Astrocyte of the cerebellum (primary cell): ENCODE measurements around the gene C1orf21.

Source experiments
- DNase-seq: peaks from one replicate; pipeline ENCODE4 v3.0.0-alpha.2; 2011; ENCODE audit warnings: low read depth
- H3K4me3 ChIP-seq: 2 replicates; pipeline ENCODE4 v1.5.1; 2011; ENCODE audit warnings: mild to moderate bottlenecking, low read depth, low read length, moderate library complexity
- in situ Hi-C: cut with HindIII; loops from 2 replicates; pipeline ENCODE4 v1.10.0; 2017; ENCODE audit warnings: low sequenced_read_pairs
- TF ChIP-seq, protein P1 (sequence below): IDR thresholded peaks from 2 replicates; pipeline ENCODE4 v1.5.1; 2012; ENCODE audit warnings: low read length, low read depth, moderate library complexity, mild to moderate bottlenecking; ENCODE audit errors: missing control alignments

Gene C1orf21

GRCh38 chr1:184656221-184656620 is 269.4 kb downstream of the C1orf21 start:
- peak; percentile 9 for DNase-seq
- TF ChIP-seq, protein P1, sequence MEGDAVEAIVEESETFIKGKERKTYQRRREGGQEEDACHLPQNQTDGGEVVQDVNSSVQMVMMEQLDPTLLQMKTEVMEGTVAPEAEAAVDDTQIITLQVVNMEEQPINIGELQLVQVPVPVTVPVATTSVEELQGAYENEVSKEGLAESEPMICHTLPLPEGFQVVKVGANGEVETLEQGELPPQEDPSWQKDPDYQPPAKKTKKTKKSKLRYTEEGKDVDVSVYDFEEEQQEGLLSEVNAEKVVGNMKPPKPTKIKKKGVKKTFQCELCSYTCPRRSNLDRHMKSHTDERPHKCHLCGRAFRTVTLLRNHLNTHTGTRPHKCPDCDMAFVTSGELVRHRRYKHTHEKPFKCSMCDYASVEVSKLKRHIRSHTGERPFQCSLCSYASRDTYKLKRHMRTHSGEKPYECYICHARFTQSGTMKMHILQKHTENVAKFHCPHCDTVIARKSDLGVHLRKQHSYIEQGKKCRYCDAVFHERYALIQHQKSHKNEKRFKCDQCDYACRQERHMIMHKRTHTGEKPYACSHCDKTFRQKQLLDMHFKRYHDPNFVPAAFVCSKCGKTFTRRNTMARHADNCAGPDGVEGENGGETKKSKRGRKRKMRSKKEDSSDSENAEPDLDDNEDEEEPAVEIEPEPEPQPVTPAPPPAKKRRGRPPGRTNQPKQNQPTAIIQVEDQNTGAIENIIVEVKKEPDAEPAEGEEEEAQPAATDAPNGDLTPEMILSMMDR, result no peak
- H3K4me3 ChIP-seq, result no peak overlapping the region
- in situ Hi-C loops, result no loop called here

DNA sequence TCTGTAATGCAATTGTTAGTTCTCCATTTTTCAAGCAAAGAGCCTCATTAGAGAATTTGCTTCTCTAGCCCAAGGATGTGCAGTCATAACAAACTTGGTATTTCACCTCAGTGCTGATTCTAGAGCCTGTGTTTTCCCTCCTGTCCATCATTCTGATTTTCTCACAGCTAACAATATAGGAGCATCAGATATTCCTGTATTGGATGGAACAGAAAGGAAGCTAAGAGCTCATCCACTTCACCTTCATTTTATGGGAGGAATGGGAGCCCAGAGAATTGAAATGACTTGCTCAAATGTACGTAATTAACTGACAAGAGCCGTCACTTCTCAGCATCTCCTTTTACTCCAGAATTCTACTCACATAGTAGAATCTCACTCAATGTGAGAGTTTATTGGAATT is 271.2 kb downstream of the C1orf21 start:
- no peak overlapping the region for H3K4me3 ChIP-seq
- TF ChIP-seq, protein P1, result no peak
- in situ Hi-C loops, result no loop called here
- DNase-seq, result no peak

DNA sequence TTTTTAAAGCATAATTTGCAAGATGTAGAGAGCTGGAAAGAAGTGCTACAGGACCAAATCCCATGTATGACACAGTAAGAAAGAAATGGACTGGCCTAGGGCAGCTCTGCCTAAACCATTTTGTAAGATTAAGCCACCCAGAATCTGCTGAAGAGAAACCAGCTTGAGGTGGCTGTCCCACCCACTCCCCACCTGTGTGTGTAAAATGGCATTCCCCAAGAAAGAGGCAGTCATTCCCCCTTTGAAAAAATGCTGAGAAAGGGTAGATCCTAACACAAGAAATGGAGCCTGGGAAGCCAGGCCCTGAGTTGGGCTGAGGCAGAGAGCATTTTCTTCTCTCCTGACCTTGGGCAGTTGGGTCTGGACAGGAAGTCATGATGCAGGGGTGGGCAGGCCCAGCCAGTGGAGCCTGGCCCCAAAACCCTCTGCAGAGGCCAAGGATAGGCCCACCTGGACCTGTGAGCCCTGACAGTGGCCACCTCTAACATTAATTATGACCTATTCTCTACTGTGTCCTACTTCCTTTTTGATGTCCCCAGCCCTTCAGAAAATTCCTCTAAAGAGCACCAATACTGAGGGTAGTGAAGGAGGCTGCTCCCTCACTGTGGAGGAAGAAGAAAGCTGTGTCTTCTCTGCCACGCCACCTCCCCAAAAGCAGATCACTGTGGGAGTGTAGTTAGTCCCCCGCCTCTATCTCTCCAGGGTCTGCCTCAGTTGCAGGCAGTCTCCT is 273.8 kb downstream of the C1orf21 start:
- in situ Hi-C loops, result no loop called here
- no peak for DNase-seq
- TF ChIP-seq, protein P1, result no peak
- no peak overlapping the region for H3K4me3 ChIP-seq

DNA sequence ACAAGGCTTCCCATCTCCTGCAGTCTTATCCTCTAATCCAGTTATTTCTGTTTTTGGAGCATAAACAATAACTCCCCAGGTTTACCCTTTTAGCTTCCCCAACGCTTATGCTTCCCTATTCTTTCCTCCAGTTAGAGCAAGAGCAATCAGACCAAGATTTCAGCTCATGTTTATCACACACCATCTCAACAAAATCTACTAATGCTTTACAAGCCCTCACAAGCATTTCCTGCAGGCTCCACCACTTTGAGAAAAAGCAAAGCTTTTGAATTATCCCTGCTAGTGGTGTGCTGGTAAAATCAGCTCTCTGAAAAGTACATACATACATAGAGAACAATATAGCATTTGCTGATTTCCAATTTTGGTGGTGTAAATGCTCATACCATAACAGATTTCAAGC is 275.0 kb downstream of the C1orf21 start:
- TF ChIP-seq, protein P1, result no peak
- in situ Hi-C loops, result no loop called here
- no peak for DNase-seq
- no peak overlapping the region for H3K4me3 ChIP-seq

DNA sequence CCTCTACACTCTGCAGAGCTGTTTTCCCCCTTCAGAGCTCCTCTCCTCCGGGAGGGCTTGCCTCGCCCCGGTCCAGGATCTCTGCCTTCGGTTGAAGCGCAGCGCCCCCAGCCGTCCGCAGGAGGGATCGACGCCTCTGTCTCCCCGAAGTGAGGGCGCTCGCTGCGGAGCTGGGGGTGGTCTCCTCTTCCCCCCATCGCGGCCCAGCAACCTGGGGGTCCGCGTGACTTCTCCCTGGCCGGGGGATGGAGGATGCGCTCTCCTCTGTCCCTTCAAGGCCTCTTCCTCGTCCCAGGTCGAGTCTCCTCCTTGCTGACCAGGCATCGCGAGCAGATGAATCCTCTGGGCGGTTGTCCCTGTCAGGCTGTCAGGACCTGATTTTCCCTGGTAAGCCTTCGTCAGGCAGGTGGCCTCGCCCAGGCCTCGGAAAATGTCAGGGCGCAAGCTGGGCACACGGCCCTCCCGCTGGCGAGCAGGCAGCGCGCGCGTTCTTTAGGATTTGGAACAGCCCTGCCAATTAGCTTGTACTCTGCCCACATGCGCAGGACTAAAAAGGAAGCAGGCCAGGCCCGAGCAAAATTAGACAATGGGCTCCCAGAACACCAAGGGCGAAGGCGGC is 277.3 kb downstream of the C1orf21 start:
- peak; percentile 18 for DNase-seq
- peak overlapping the region; percentile 41 for H3K4me3 ChIP-seq
- TF ChIP-seq, protein P1, result peak; percentile 95
- in situ Hi-C loops, result no loop called here

DNA sequence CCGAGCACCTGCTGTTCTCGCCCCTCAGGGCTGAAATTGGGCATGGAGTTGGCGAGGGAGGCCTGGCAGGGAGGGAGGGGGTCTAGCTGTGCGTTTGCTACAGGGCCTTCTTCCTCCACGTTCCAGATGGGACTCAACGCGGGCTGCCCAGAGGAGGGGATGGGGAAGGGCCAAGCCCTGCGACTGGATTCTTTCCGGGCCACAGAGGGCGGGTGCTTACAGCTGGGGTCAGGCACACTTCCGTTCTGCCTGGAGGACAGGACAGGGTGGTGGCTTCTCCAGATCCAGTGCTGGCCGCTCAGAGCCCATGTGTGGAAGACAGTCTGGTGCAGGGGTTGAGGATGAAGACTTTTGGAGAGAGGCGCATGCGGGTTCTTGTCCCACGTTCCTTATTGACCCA is 277.8 kb downstream of the C1orf21 start:
- in situ Hi-C loops, result no loop called here

More for the DNA sequence above, 277.8 kb downstream of the C1orf21 start:
- DNase-seq, result no peak
- H3K4me3 ChIP-seq, result peak overlapping the region; percentile 41
- TF ChIP-seq, protein P1, result no peak
